ENCODE results near the gene INSR.

Gene INSR

GRCh38 chr19:7176792-7177191, 117.4 kb downstream of the INSR start:
- H3K79me2 ChIP-seq (ENCODE audit: low read length): no peaks in the 10 kb centered on the region
- H3K27ac ChIP-seq (ENCODE audit: low read length): no peak overlapping the region
- H3K4me1 ChIP-seq (ENCODE audit: low read length): peaks cover 13% of the 10 kb centered on the region
- no peaks in the 10 kb centered on the region for H3K9me3 ChIP-seq (ENCODE audit: insufficient read depth, low read length)
- TF ChIP-seq CTCF (IDR thresholded peaks at IDR 0.05; ENCODE audit: low read depth, low read length) (no peak), EZH2phosphoT487 (IDR thresholded peaks at IDR 0.05; ENCODE audit: low read depth) (no peak)
- no peaks in the 10 kb centered on the region; the same call in 1 of the 2 replicates for H3K27me3 ChIP-seq (ENCODE audit: low read depth, low read length)
- no peaks in the 10 kb centered on the region for H3K36me3 ChIP-seq (replicated peaks; ENCODE audit: low read depth, low read length)
- H3K9ac ChIP-seq (ENCODE audit: low read length): no peak overlapping the region
- no peak overlapping the region for H3K4me2 ChIP-seq (ENCODE audit: low read length)
- H3K4me3 ChIP-seq (ENCODE audit: low read length): no peak overlapping the region
- H4K20me1 ChIP-seq (ENCODE audit: insufficient read depth, low read length): no peaks in the 10 kb centered on the region
- H2AFZ ChIP-seq (ENCODE audit: low read depth, low read length): no peak overlapping the region

GRCh38 chr19:7172794-7173193, 121.4 kb downstream of the INSR start:
- TF ChIP-seq CTCF (IDR thresholded peaks at IDR 0.05; ENCODE audit: low read depth, low read length) (no peak), EZH2phosphoT487 (IDR thresholded peaks at IDR 0.05; ENCODE audit: low read depth) (no peak)
- no peaks in the 10 kb centered on the region for H3K36me3 ChIP-seq (replicated peaks; ENCODE audit: low read depth, low read length)
- no peaks in the 10 kb centered on the region; the same call in 1 of the 2 replicates for H3K27me3 ChIP-seq (ENCODE audit: low read depth, low read length)
- no peak overlapping the region for H2AFZ ChIP-seq (ENCODE audit: low read depth, low read length)
- H4K20me1 ChIP-seq (ENCODE audit: insufficient read depth, low read length): no peaks in the 10 kb centered on the region
- no peaks in the 10 kb centered on the region for H3K79me2 ChIP-seq (ENCODE audit: low read length)
- no peak overlapping the region for H3K4me3 ChIP-seq (ENCODE audit: low read length)
- no peak overlapping the region for H3K9ac ChIP-seq (ENCODE audit: low read length)
- no peak overlapping the region for H3K4me2 ChIP-seq (ENCODE audit: low read length)
- H3K9me3 ChIP-seq (ENCODE audit: insufficient read depth, low read length): no peaks in the 10 kb centered on the region
- no peaks in the 10 kb centered on the region for H3K4me1 ChIP-seq (ENCODE audit: low read length)
- no peak overlapping the region for H3K27ac ChIP-seq (ENCODE audit: low read length)

- TF ChIP-seq CTCF (IDR thresholded peaks at IDR 0.05; ENCODE audit: low read depth, low read length) (no peak), EZH2phosphoT487 (IDR thresholded peaks at IDR 0.05; ENCODE audit: low read depth) (no peak)
- H3K36me3 ChIP-seq (replicated peaks; ENCODE audit: low read depth, low read length): no peaks in the 10 kb centered on the region
- H2AFZ ChIP-seq (ENCODE audit: low read depth, low read length): no peak overlapping the region
- H3K4me2 ChIP-seq (ENCODE audit: low read length): no peak overlapping the region
- H3K4me3 ChIP-seq (ENCODE audit: low read length): no peak overlapping the region
- no peaks in the 10 kb centered on the region for H4K20me1 ChIP-seq (ENCODE audit: insufficient read depth, low read length)
- no peak overlapping the region for H3K9ac ChIP-seq (ENCODE audit: low read length)
- no peaks in the 10 kb centered on the region for H3K79me2 ChIP-seq (ENCODE audit: low read length)
- no peak overlapping the region for H3K27ac ChIP-seq (ENCODE audit: low read length)
- H3K9me3 ChIP-seq (ENCODE audit: insufficient read depth, low read length): no peaks in the 10 kb centered on the region
- H3K4me1 ChIP-seq (ENCODE audit: low read length): no peaks in the 10 kb centered on the region
- H3K27me3 ChIP-seq (ENCODE audit: low read depth, low read length): no peaks in the 10 kb centered on the region
Observed at GRCh38 chr19:7170983-7171382, 123.2 kb downstream of the INSR start.

- no peak overlapping the region for H2AFZ ChIP-seq (ENCODE audit: low read depth, low read length)
- no peak overlapping the region for H3K27ac ChIP-seq (ENCODE audit: low read length)
- no peak overlapping the region for H3K4me3 ChIP-seq (ENCODE audit: low read length)
- no peak overlapping the region for H3K9ac ChIP-seq (ENCODE audit: low read length)
- TF ChIP-seq CTCF (IDR thresholded peaks at IDR 0.05; ENCODE audit: low read depth, low read length) (no peak), EZH2phosphoT487 (IDR thresholded peaks at IDR 0.05; ENCODE audit: low read depth) (no peak)
- H3K27me3 ChIP-seq (ENCODE audit: low read depth, low read length): no peaks in the 10 kb centered on the region
- no peaks in the 10 kb centered on the region for H4K20me1 ChIP-seq (ENCODE audit: insufficient read depth, low read length)
- no peaks in the 10 kb centered on the region for H3K9me3 ChIP-seq (ENCODE audit: insufficient read depth, low read length)
- no peak overlapping the region for H3K4me2 ChIP-seq (ENCODE audit: low read length)
- no peaks in the 10 kb centered on the region for H3K36me3 ChIP-seq (replicated peaks; ENCODE audit: low read depth, low read length)
- no peaks in the 10 kb centered on the region for H3K79me2 ChIP-seq (ENCODE audit: low read length)
- no peaks in the 10 kb centered on the region for H3K4me1 ChIP-seq (ENCODE audit: low read length)
Observed at GRCh38 chr19:7168941-7169340, 125.3 kb downstream of the INSR start.
